HG03135 (cell line): Measurements from ENCODE around the gene NR4A3.
A peak's percentile ranks its signal among the peaks of the same experiment; 100 is the strongest.

ENCODE experiments used
- ATAC-seq: cut with Tn5 transposase; IDR thresholded peaks from one replicate; pipeline ENCODE4 v1.9.1; 2021; ENCODE audit warnings: mild to moderate bottlenecking, moderate library complexity; ENCODE audit not compliant: unreplicated experiment

Gene NR4A3

GRCh38 chr9:99813739-99814138, 7.9 kb upstream of the NR4A3 start:
- ATAC-seq: no peak

DNA sequence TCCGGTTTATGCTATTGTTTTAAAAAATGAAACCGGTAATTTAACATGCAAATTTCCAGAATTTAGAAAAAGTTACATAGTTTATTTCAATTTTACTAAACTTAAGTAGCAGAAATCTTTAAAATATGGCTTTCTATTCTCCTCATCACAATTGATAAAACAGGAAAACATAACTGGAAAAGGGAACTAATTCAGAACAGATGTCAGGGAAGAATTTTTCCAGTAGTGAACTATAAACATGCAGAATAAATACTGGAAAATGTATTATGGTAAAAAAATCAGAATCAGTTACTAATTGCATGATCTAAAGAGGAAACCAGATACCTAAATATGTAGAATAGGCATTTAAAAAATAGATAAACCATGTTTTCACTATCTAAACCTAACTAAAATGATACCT, 7.3 kb upstream of the NR4A3 start:
- no peak for ATAC-seq

DNA sequence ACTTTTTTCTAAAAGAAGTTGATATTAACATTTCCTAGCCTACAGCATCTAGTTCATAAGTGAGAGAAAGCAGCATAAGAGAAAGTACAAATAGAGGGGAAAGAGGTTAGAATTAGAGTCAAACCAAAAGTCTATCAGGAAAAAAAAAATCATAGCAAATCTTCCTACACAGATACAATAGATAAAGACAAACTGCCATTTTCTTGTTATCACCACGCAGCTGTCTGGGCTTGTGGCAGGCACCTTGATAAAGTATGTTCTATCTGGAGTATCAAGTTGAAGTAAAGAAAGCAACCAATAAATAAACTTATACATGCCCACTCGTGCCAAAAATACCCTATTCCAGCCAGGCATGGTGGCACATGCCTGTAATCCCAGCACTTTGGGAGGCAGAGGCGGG, 5.3 kb upstream of the NR4A3 start:
- no peak for ATAC-seq

DNA sequence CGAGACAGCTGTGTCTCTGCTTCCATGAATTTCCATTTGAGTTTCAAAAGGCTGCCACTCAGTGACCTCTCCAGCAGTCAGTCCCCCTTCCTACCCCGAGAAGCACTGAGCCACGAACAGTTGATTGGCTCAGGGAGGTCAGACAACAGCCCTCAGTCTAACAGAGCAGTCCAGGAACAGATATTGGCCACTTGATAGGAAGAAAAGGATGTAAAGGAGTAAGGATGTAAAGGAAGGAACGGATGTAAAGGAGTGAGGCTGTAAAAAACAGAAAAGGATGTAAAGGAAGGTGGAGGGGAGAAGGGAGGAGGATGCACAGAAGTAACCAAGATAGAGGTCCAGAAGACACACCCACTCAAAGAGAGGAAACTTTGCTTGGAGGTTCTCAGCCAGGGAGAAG, 3.2 kb upstream of the NR4A3 start:
- ATAC-seq: no peak

- peak; percentile 48 for ATAC-seq
Measured at GRCh38 chr9:99819123-99819855, 2.4 kb upstream of the NR4A3 start.

DNA sequence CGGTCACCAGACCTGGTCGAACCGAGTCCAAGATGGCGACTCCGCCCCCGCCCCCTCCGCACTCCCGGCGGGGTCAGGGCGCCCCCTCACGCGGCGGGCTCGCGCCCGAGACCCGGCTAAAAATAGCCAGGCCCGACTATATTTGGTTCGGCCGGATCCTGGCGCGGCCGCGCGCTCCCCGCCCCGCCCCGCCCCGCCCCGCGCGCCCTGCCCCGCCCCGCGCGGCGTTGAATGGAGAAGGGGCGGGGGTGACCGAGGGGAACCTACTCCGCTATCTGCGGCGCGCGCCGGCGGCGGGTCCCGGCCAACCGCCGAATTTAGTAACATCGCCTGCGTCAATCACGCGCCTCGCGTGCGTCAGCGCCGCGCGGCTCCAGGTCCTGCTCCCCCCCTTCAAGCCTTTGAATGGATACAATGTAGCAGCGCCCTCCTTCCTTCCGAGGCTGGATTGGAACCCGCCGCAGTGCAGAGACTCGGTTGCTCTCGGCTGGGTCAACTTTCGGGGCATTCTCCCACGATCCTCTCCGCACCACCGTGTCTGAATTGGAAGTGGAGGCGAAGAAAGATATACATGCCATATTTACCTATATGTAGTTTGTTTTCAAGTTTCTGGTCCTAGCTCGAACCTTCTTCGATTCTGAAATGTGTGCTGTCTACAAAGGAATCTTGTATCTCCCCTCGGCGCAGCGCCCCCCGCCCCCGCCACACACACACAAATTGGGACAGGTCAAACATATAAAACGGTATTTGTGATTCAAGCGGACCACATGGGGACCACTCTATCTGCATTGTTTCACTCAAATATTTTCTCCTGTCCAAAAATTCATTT, 1.6 kb upstream of the NR4A3 start:
- ATAC-seq: peak; percentile 51

DNA sequence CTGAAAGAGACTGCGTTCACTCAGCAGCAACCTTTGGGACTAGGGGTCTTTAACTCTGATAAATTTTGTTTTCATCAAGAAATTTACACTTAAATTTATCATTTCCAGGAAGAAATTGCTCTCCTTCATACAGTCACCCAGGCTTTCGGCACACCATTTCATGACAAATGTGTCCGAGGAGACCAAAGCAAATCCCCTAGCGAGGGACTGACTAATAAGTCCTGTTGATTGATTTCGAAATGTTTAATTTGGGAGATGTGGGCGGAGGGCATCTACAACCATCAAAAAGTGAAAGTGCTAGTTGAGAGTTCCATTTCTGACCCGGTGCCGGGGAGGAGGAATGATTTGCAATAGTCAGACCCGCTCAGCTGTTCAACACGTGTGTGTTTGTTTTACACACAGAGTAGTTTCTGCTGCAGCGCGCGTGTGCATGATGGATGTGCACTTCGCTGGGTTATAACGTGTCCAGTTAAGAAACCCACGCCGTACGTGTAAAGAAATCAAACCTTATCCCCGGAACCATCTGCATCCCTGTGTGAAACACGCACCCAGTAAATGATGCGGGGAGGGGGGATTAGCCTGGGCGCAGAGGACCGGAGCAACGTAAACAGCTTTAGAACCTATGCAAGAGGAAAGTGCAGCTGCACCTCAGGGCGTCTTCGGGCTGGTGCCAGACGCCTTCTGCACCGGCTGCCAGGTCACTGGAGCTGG, 845 bp upstream of the NR4A3 start:
- no peak for ATAC-seq

- ATAC-seq: no peak
Measured at GRCh38 chr9:99822109-99822805, 572 bp downstream of the NR4A3 start.

GRCh38 chr9:99822806-99823591, 1.3 kb downstream of the NR4A3 start:
- ATAC-seq: no peak

DNA sequence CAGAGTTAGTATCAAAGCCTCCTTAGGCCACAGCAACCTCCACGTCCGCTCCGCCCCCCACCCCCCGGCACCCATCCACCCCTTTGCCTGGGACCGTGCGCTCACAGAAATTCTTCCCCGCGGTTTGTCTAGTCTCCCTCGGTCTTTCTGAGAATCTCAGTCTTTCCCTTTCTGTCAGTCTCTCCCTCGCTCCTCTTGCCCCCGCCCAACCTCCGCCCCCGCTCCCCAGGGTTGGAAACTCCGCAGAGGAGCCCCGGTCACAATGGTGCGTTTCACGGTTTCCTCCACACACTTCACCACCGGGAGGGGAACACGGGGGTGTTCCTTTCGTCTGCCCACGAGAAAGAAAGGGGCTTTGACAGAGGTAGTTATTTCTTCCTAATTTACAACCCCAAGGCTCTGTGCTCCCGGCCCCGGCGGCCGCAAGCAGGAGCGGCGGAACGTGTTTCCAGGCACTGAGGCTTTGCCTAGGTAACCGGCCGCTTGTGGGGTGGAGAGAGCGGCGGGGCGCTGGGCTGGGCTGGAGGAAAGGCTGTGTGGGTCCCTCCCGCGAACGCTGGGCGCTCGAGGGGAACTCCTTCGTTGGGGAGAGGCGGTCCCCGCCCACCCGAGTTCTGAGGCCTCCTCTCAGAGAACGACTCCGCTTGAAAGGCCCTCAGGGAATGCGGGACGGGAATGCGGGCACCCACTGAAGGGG, 2.1 kb downstream of the NR4A3 start:
- ATAC-seq: no peak

GRCh38 chr9:99824378-99825171, 2.9 kb downstream of the NR4A3 start:
- no peak for ATAC-seq

DNA sequence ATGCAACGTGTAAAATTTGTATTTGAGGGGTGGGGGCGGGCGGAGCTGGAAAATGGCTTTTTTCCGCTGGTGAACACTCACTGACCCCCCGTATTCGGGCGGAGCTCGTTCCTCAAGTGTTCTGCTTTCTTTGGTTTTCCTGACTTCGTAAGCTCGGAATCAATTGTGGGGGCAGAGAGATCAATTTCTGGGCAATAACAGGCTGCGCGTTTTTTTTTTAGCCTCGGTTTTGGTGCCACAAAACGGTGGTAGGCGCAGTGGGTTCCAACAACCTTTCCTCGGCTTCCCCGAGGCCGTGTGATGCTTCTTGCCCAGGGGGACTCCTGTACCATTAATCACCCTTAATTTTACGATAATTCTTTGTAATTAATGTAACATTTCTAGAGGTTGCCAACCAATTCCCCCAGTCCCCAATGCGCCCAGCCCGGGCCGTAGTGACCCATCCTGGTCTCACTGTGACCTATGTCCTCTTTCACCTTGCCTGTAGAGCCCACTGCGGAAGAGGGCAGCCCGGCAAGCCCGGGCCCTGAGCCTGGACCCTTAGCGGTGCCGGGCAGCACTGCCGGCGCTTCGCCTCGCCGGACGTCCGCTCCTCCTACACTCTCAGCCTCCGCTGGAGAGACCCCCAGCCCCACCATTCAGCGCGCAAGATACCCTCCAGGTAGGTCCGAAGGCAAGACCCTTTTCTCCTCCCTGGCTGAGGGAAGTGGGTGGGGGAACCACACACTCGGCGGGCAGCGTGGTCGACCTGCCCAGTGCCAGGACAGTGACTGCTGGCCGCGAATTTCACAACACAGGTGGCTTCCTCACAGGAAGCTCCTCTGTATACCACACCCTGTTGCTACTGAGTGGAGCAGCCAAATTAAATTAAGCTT, 3.7 kb downstream of the NR4A3 start:
- ATAC-seq: no peak

- ATAC-seq: no peak
Measured at GRCh38 chr9:99826579-99826978, 4.9 kb downstream of the NR4A3 start.

DNA sequence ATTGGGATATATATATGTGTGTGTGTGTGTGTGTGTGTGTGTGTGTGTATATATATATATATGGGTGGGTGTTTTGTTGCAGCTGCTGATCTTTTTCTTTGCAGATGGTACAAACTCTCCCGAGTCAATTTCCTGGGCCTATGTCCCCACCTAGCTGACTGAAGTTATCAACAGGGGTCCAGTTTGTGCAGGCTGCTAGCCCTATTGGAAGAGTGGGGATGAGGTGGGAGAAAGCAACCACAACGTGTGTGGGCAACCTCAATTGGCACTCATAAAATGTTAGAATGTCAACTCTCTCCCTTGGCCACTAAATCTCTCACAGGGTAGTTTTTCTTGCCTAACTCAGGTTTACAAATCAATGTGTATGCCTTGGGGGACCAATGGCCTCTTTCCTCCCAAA, 5.6 kb downstream of the NR4A3 start:
- ATAC-seq: no peak

GRCh38 chr9:99828054-99828416, 6.3 kb downstream of the NR4A3 start:
- ATAC-seq: no peak

DNA sequence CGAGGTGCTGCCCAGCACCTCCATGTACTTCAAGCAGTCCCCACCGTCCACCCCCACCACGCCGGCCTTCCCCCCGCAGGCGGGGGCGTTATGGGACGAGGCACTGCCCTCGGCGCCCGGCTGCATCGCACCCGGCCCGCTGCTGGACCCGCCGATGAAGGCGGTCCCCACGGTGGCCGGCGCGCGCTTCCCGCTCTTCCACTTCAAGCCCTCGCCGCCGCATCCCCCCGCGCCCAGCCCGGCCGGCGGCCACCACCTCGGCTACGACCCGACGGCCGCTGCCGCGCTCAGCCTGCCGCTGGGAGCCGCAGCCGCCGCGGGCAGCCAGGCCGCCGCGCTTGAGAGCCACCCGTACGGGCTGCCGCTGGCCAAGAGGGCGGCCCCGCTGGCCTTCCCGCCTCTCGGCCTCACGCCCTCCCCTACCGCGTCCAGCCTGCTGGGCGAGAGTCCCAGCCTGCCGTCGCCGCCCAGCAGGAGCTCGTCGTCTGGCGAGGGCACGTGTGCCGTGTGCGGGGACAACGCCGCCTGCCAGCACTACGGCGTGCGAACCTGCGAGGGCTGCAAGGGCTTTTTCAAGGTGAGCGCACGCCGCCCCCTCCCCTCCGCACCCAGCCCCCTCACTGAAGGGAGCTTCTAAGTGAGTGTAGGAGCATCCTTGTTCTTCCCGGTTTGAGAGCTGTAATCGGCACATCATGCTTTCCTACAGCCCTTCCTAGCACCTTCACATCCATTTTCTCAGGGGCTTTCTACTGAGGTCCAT, 6.9 kb downstream of the NR4A3 start:
- no peak for ATAC-seq

DNA sequence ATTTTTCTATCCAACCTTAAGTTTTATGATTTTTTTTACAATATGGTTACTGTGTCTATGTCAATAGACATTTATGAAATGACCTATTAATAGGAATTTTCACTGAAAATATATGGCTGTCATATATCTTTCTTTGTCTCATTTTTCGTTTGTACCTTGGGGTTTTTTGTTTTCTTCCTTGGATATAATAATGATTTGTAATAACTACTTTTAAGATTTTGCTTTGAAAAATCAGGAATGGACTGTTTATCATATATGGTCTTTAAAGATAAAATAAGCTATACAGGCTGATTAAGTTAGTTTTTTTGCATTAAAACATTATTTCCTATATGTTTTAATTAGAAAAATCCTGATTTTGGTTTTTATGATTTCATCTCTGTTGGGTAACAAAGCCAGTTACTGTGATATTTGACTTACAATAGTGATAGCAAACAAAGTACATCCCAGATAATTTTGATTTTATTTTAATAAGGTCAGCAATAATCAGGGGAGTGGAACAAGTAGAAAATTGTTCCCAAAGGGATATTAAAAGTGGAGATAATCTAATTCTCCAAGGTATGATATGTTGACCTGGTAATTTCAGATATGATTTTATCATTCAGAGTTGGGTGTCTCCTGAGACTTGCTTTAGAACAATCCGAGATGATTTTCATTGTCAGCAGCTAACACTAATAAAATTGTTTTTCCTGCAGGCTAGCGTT, 10.3 kb downstream of the NR4A3 start:
- ATAC-seq: no peak
